ENCODE data around the gene RSPH10B2. TPM values are rescaled to one million over a fixed set of nuclear protein-coding genes. Genes with fewer than 3 reads are reported as not detected.
"Not testable (repeated sequence)": the region's sequence is repeated elsewhere in the genome, so short reads cannot be mapped to it uniquely, and the experiment has no call there.

Gene RSPH10B2
- 0.37 TPM for total RNA-seq (2021; ENCODE audit: unreplicated experiment)
- 0.10 and 0.12 TPM in 2 replicates for polyA plus RNA-seq (2012)
- Bru-seq, nascent RNA = percentile 11 among the genes with signal in this experiment
- BruChase-seq, experiment 1, labeled RNA remaining after a 6-hour chase = percentile 24 among the genes with signal in this experiment
- BruChase-seq, experiment 2, labeled RNA remaining after a 2-hour chase = percentile 15 among the genes with signal in this experiment
- long read RNA-seq = 0 reads

- H3K9me3 ChIP-seq (ENCODE audit: control insufficient read depth in 1 of 2, insufficient read depth in 1 of 2, low read depth in 1 of 2, low read length in 2 of 2); H3K27me3 ChIP-seq (ENCODE audit: insufficient read depth, low read length); H3K9me2 ChIP-seq (ENCODE audit: insufficient read depth); intact Hi-C loops (cut with micrococcal nuclease); H3K4me2 ChIP-seq (ENCODE audit: low read length); BruUV-seq (replicated peaks); H4K20me1 ChIP-seq (ENCODE audit: insufficient read depth); H3K4me3 ChIP-seq (replicated peaks in 1 of 2; ENCODE audit: low read depth in 1 of 2, low read length in 2 of 2); H3K9ac ChIP-seq (ENCODE audit: low read length); POLR2A ChIA-PET; H3K79me2 ChIP-seq (ENCODE audit: insufficient read depth, low read length); RAD21 ChIA-PET (ENCODE audit: low non-redundant PET in 1 of 2, low total read pairs in 2 of 2, uncharacterized antibody in 2 of 2, unreplicated experiment in 2 of 2); H3K36me3 ChIP-seq (ENCODE audit: control insufficient read depth in 1 of 2, insufficient read depth in 2 of 2, low read length in 2 of 2); DNase-seq (ENCODE audit: low read depth, low spot score); H2AFZ ChIP-seq (ENCODE audit: low read depth, low read length, poor library complexity, severe bottlenecking); CTCF ChIA-PET; H3K4me1 ChIP-seq (ENCODE audit: control insufficient read depth in 1 of 2, insufficient read depth in 2 of 2, low read length in 2 of 2); H3K27ac ChIP-seq (ENCODE audit: low read depth, low read length): not testable (repeated sequence)
- peak; percentile 39; the same call in 1 of the 2 replicates for ATAC-seq
These were observed at the start of gene RSPH10B2 for GRCh38 chr7:6753964-6754363. Gene RSPH10B2, plus strand, starts transcription at chr7:6754103. Its CDS starts 3,575 bp downstream, at chr7:6757678.

- ChIA-PET POLR2A (no interaction called here), RAD21 (ENCODE audit: low non-redundant PET in 1 of 2, low total read pairs in 2 of 2, uncharacterized antibody in 2 of 2, unreplicated experiment in 2 of 2) (no interaction called here), CTCF (no interaction called here)
- BruUV-seq (replicated peaks) = TSS peak; percentile 47
- no peak overlapping the region for H2AFZ ChIP-seq (ENCODE audit: low read depth, low read length, poor library complexity, severe bottlenecking)
- peak overlapping the region; percentile 98 for H3K4me2 ChIP-seq (ENCODE audit: low read length)
- peaks cover 14 to 35% of the 10 kb centered on the region in 2 experiments for H3K36me3 ChIP-seq (ENCODE audit: control insufficient read depth in 1 of 2, insufficient read depth in 2 of 2, low read length in 2 of 2)
- ATAC-seq (peak; percentile 54), DNase-seq (ENCODE audit: low read depth, low spot score) (no peak)
- H3K9me2 ChIP-seq (ENCODE audit: insufficient read depth) = no peaks in the 10 kb centered on the region
- peak overlapping the region; percentile 92 to 94 for H3K4me3 ChIP-seq (replicated peaks in 1 of 2; ENCODE audit: low read depth in 1 of 2, low read length in 2 of 2)
- no peak for TF ChIP-seq EZH2 (IDR thresholded peaks at IDR 0.05)
- no peak for TF ChIP-seq TCF7L2 (IDR thresholded peaks at IDR 0.05; ENCODE audit: borderline replicate concordance, extremely low read depth, insufficient read depth, insufficient read length)
- no peak for TF ChIP-seq MAX (IDR thresholded peaks at IDR 0.05)
- TF ChIP-seq FOSL1 (IDR thresholded peaks at IDR 0.05; ENCODE audit: low read depth) = no peak
- no peak for TF ChIP-seq SP1 (IDR thresholded peaks at IDR 0.05; ENCODE audit: low read depth)
- TF ChIP-seq POLR2A (IDR thresholded peaks at IDR 0.05; ENCODE audit: borderline replicate concordance, extremely low read depth, insufficient read depth, insufficient read length) = no peak
- no peak for TF ChIP-seq YY1 (IDR thresholded peaks at IDR 0.05; ENCODE audit: extremely low read depth, insufficient replicate concordance, low read depth, low read length)
- no peak for TF ChIP-seq ZNF274 (IDR thresholded peaks at IDR 0.05; ENCODE audit: low read depth, low read length)
- no peak for TF ChIP-seq ELF1 (IDR thresholded peaks at IDR 0.05; ENCODE audit: borderline replicate concordance, low read depth)
- TF ChIP-seq EGR1 (IDR thresholded peaks at IDR 0.05; ENCODE audit: low read depth) = no peak
- H3K9me3 ChIP-seq (ENCODE audit: control insufficient read depth in 1 of 2, insufficient read depth in 1 of 2, low read depth in 1 of 2, low read length in 2 of 2) = peaks cover 5 to 7% of the 10 kb centered on the region in 2 experiments; a peak in 1 of 4 replicates
- peak overlapping the region; percentile 97 for H3K9ac ChIP-seq (ENCODE audit: low read length)
- H3K4me1 ChIP-seq (ENCODE audit: control insufficient read depth in 1 of 2, insufficient read depth in 2 of 2, low read length in 2 of 2) = peaks cover 5 to 19% of the 10 kb centered on the region in 2 experiments; a peak in 3 of 4 replicates
- H4K20me1 ChIP-seq (ENCODE audit: insufficient read depth) = peaks cover 3% of the 10 kb centered on the region; the same call in 1 of the 2 replicates
- intact Hi-C loops (cut with micrococcal nuclease) = no loop called here
- peaks cover 52% of the 10 kb centered on the region for H3K79me2 ChIP-seq (ENCODE audit: insufficient read depth, low read length)
- H3K27ac ChIP-seq (ENCODE audit: low read depth, low read length) = peak overlapping the region; percentile 85
- H3K27me3 ChIP-seq (ENCODE audit: insufficient read depth, low read length) = no peaks in the 10 kb centered on the region
These were observed 47.8 kb upstream of the RSPH10B2 start for GRCh38 chr7:6705959-6706665.

Measured in HCT116 (cell line).